Measurements from ENCODE around the gene IZUMO4. TPM values are rescaled to one million over a fixed set of nuclear protein-coding genes. Genes with fewer than 3 reads are reported as not detected.
"Not testable (repeated sequence)": the region's sequence is repeated elsewhere in the genome, so short reads cannot be mapped to it uniquely, and the experiment has no call there.

The IZUMO4 gene
- total and polyA plus RNA-seq, 5 donors from 2014 or later = 0.47 to 16.5 (median 0.78) TPM

DNA sequence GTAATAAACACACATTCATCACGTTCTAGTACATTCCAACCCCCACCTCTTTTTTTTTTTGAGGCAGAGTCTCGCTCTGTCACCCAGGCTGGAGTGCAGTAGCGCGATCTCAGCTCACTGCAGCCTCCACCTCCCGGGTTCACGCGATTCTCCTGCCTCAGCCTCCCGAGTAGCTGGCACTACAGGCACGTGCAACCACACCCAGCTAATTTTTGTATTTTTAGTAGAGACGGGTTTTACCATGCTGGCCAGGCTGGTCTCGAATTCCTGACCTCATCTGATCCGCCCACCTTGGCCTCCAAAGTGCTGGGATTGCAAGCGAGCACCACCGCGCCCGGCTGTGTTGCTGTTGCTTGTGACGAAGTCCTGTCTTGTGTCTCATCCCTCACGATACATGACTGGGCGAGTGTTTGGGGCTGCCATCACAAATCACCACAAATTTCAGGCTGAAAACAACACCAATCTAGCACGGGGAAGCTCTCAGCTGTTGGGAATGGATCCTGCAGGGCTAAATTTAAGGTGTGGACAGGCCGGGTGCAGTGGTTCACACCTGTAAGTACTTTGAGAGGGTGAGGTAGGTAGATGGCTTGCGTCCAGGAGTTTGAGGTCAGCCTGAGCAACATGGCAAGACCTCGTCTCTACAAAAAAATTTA is 16.3 kb upstream of the IZUMO4 start:
- Mint-ChIP-seq H3K27ac (peak overlapping the region; percentile 92 to 99 (median 96)), H3K36me3 (peaks cover 18% of the 10 kb centered on the region), H3K4me3 (peak overlapping the region; percentile 95 to 99 (median 98)), H3K9me3 (peaks cover 0 to 4% (median 0%) of the 10 kb centered on the region in 7 donors), H3K27me3 (peaks cover 8% of the 10 kb centered on the region), H3K4me1 (peaks cover 0 to 62% (median 16%) of the 10 kb centered on the region in 4 donors)
- DNase-seq (no peak), ATAC-seq (ENCODE audit: low read depth in 2 of 2) (no peak)
- Histone ChIP-seq H3K4me3 (ENCODE audit: low read depth, low read length) (peak overlapping the region; percentile 57), H3K36me3 (ENCODE audit: control insufficient read depth, insufficient read depth, low read length) (peaks cover 53% of the 10 kb centered on the region), H3K9me3 (ENCODE audit: control insufficient read depth in 2 of 2, low read length in 2 of 2) (no peaks in the 10 kb centered on the region), H3K4me1 (ENCODE audit: control insufficient read depth, insufficient read depth, low read length, poor library complexity, severe bottlenecking) (peaks cover 54% of the 10 kb centered on the region), H3K27ac (ENCODE audit: insufficient read depth, low read length, poor library complexity, severe bottlenecking) (peak overlapping the region; percentile 97), H3K27me3 (ENCODE audit: control insufficient read depth, insufficient read depth, low read length) (no peaks in the 10 kb centered on the region)

DNA sequence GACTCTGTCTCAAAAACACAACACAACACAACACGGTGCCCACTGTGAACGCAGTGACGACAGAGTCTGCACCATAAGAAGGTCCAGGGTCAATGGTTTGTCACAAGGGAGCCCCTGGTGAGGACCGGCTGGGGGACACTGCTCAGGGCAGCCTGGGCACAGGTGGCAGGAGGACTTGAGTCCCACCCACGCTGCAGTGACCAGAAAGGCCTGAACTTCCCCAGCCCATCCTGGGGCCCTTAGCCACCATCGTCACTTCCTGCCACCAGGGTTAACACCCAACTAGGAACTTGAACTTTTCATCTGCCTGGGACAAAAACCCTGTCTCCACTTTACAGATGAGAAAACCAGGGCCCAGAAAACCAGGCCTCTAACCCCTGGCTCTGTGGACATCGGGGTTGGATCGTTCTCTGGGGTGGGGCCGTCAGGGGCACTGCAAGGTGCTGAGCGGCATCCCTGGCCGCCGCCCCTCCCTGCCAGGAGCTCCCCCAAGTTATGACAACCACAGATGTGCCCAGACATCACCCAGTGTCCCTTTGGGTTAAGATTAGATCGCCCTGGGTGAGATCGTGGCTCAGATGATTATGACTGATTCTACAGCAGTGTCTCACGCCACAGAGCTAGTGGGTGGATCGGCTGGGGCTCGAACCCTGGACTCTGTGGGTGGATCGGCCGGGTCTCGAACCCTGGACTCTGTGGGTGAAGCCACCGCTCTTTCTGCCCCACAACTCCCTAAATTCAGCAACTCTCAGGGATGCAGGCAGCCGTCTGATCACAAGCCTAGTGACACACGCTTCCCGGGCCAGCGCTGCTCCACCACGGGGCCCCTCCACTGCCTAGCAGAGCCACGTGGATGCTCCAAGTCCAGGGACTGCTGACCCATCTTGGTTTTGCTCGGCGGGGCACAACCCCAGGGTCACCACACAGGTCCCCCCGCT is 14.6 kb upstream of the IZUMO4 start:
- peaks cover 3 to 73% (median 24%) of the 10 kb centered on the region in 4 donors for H3K4me1 Mint-ChIP-seq
- ATAC-seq (ENCODE audit: low read depth in 2 of 2) (peak in 1 of 2 donors; percentile 8), DNase-seq (peak; percentile 36 to 79 (median 64))
- peaks cover 14% of the 10 kb centered on the region for H3K27me3 Mint-ChIP-seq
- Histone ChIP-seq H3K4me3 (ENCODE audit: low read depth, low read length) (peak overlapping the region; percentile 93), H3K4me1 (ENCODE audit: control insufficient read depth, insufficient read depth, low read length, poor library complexity, severe bottlenecking) (peaks cover 68% of the 10 kb centered on the region), H3K27me3 (ENCODE audit: control insufficient read depth, insufficient read depth, low read length) (no peaks in the 10 kb centered on the region), H3K27ac (ENCODE audit: insufficient read depth, low read length, poor library complexity, severe bottlenecking) (peak overlapping the region; percentile 97), H3K9me3 (ENCODE audit: control insufficient read depth in 2 of 2, low read length in 2 of 2) (no peaks in the 10 kb centered on the region), H3K36me3 (ENCODE audit: control insufficient read depth, insufficient read depth, low read length) (peaks cover 38% of the 10 kb centered on the region)
- peaks cover 15% of the 10 kb centered on the region for H3K36me3 Mint-ChIP-seq
- H3K9me3 Mint-ChIP-seq = peaks cover 0 to 4% (median 0%) of the 10 kb centered on the region in 7 donors
- peak overlapping the region; percentile 96 to 99 (median 98) for H3K27ac Mint-ChIP-seq
- H3K4me3 Mint-ChIP-seq = peak overlapping the region; percentile 95 to 99 (median 98)

DNA sequence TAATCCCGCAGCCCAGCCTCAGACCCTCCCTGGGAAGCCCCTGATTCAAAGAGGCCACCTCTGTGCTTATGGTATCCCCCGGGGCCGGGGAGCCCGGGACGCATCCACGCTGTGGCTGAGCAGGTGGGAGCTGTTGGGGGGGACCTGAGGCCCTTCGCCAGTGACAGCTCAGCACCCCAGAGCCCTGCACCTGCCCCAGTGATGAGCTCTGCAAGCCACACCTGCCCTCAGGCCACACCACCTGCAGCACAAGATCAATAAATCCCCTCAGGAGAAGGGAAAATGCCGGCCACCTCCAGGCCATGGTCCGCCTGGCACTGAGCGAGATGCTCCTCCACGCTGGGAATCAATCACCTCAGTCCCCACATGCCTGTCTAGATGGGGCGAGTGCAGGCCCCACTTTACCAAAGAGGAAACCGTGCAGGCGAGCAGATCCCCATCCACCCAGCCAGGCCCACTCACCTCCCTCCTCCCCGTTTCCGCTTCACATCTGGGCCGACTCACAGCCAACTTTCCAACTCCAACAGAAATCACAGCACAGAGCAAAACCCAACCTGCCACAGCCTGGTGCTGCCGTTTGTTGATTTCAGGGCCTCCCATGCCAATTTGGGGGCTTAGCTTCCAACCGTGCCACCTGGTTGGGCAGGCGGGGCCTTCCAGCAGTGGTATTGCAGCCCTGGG is 13.4 kb upstream of the IZUMO4 start:
- H3K27me3 ChIP-seq (ENCODE audit: control insufficient read depth, insufficient read depth, low read length) = no peaks in the 10 kb centered on the region
- Mint-ChIP-seq H3K4me1 (peaks cover 10 to 79% (median 35%) of the 10 kb centered on the region in 4 donors), H3K27ac (peak overlapping the region; percentile 96 to 99 (median 98)), H3K4me3 (peak overlapping the region; percentile 95 to 99 (median 98)), H3K9me3 (peaks cover 0 to 4% (median 0%) of the 10 kb centered on the region in 7 donors), H3K27me3 (peaks cover 14% of the 10 kb centered on the region), H3K36me3 (peaks cover 15% of the 10 kb centered on the region)
- H3K4me3 ChIP-seq (ENCODE audit: low read depth, low read length) = peak overlapping the region; percentile 93
- peak overlapping the region; percentile 97 for H3K27ac ChIP-seq (ENCODE audit: insufficient read depth, low read length, poor library complexity, severe bottlenecking)
- DNase-seq (peak; percentile 50 to 87 (median 75)), ATAC-seq (ENCODE audit: low read depth in 2 of 2) (peak; percentile 38 to 49)
- peaks cover 79% of the 10 kb centered on the region for H3K4me1 ChIP-seq (ENCODE audit: control insufficient read depth, insufficient read depth, low read length, poor library complexity, severe bottlenecking)
- H3K36me3 ChIP-seq (ENCODE audit: control insufficient read depth, insufficient read depth, low read length) = peaks cover 26% of the 10 kb centered on the region
- no peaks in the 10 kb centered on the region for H3K9me3 ChIP-seq (ENCODE audit: control insufficient read depth in 2 of 2, low read length in 2 of 2)

DNA sequence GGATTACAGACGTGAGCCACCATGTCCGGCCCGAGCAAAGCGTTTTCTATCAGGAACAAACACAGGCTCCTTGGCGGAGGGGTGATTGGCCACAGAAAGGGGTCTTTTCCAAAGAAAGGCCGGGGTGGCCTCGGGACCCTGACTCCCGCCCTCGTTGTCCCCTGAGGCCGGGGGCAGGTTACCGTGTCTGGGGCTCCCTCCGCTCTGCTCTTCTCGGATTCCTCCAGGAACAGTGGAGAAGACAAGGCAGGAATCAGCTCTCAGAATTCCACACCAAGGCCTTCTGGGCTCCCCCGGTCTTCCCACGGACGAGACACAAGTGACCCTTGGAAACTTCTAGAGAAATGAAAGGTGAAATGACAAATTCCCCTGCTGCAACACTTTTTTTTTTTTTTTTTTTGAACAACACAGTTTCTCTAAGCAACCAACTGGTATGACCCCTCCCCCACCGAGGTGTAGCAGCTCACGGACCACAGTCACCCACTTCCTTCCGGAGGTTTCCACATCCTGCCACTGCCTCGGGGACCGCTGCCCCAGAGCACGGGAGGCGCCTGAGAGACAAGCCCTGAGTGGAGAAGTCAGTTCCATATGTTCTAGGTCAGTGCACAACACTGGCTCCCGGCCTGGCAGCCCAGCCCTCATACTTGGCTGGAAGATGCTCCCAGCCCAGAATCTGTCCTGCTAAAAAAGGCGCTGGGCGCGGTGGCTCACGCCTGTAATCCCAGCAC is 11.6 kb upstream of the IZUMO4 start:
- H3K4me1 ChIP-seq (ENCODE audit: control insufficient read depth, insufficient read depth, low read length, poor library complexity, severe bottlenecking) = peaks cover 85% of the 10 kb centered on the region
- Mint-ChIP-seq H3K9me3 (peaks cover 0 to 2% (median 0%) of the 10 kb centered on the region in 7 donors), H3K27me3 (peaks cover 14% of the 10 kb centered on the region), H3K4me3 (peak overlapping the region; percentile 95 to 99 (median 98)), H3K36me3 (peaks cover 11% of the 10 kb centered on the region), H3K27ac (peak overlapping the region; percentile 96 to 99 (median 98)), H3K4me1 (peaks cover 16 to 79% (median 46%) of the 10 kb centered on the region in 4 donors)
- peaks cover 8% of the 10 kb centered on the region for H3K36me3 ChIP-seq (ENCODE audit: control insufficient read depth, insufficient read depth, low read length)
- ATAC-seq (ENCODE audit: low read depth in 2 of 2) = peak; percentile 84
- no peaks in the 10 kb centered on the region for H3K27me3 ChIP-seq (ENCODE audit: control insufficient read depth, insufficient read depth, low read length)
- H3K4me3 ChIP-seq (ENCODE audit: low read depth, low read length) = peak overlapping the region; percentile 93
- H3K9me3 ChIP-seq (ENCODE audit: control insufficient read depth in 2 of 2, low read length in 2 of 2) = no peaks in the 10 kb centered on the region
- DNase-seq = peak; percentile 91 to 99 (median 97)
- H3K27ac ChIP-seq (ENCODE audit: insufficient read depth, low read length, poor library complexity, severe bottlenecking) = peak overlapping the region; percentile 97

DNA sequence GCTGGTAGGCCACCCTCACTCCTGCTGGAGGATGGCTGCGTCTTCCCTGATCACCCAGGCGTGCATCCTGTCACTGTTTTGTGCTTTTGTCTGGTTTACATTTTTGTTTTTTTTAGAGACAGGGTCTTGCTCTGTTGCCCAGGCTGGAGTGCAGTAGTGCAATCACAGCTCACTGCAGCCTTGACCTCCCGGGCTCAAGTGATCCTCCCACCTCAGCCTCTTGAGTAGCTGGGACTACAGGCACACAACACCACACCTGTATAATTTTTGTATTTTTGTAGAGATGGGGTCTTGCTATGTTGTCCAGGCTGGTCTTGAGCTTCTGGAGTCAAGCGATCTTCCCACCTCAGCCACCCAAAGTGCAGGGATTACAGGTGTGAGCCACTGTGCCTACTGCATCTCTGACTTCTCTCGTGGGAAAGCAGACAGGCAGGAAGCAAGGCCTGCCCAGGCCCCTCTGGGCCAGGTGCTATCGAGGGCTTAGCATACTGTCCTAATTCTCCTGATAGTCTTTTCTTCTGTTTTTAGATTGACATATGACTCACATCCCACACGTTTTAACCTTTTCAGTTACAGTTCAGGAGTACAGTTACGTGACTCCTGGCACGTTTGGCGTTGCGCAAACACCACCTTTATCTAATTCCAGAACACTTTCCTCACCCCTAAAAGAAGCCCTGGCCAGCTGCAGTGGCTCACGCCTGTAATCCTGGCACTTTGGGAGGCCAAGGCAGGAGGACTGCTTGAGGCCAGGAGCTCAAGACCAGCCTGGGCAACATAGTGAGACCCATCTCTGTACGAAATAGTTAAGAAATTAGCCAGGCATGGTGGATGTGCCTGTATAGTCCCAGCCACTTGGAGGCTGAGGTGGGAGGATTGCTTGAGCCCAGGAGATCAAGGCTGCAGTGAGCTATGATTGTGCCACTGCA is 9.8 kb upstream of the IZUMO4 start:
- not testable (repeated sequence) for H3K9me3 ChIP-seq (ENCODE audit: control insufficient read depth in 2 of 2, low read length in 2 of 2); H3K9me3 Mint-ChIP-seq; H3K27me3 ChIP-seq (ENCODE audit: control insufficient read depth, insufficient read depth, low read length); H3K36me3 Mint-ChIP-seq; H3K36me3 ChIP-seq (ENCODE audit: control insufficient read depth, insufficient read depth, low read length)
- Mint-ChIP-seq H3K4me3 (peak overlapping the region; percentile 80 to 95 (median 82)), H3K27ac (peak overlapping the region; percentile 94 to 99 (median 96)), H3K27me3 (peaks cover 14% of the 10 kb centered on the region), H3K4me1 (peaks cover 16 to 76% (median 46%) of the 10 kb centered on the region in 4 donors)
- Histone ChIP-seq H3K4me3 (ENCODE audit: low read depth, low read length) (peak overlapping the region; percentile 27), H3K4me1 (ENCODE audit: control insufficient read depth, insufficient read depth, low read length, poor library complexity, severe bottlenecking) (peaks cover 81% of the 10 kb centered on the region), H3K27ac (ENCODE audit: insufficient read depth, low read length, poor library complexity, severe bottlenecking) (peak overlapping the region; percentile 97)
- DNase-seq (peak in 1 of 3 donors; percentile 55), ATAC-seq (ENCODE audit: low read depth in 2 of 2) (peak in 1 of 2 donors; percentile 11)

DNA sequence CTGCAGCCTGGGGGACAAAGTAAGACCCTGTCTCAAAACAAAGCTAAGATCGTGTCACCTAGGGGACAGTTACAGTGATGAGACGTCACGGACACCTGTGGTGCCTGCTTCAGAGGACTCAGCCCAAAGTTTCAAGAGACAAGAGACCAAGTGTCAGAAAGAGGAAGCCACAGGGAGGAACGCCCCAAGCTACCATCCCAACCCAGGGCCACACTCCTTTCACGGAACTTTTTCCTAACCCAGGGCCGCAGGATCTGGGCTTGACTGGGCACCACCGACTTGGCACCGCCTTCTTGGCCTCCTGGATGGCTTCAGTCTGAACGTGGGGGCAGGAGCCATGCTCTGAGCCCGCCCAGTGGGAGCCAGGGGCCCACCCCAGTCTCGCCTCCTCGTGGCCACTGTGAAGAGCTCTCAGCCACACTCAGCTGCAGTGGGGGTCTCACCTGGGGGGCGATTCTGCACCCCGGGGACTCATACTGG is 9.1 kb upstream of the IZUMO4 start:
- Mint-ChIP-seq H3K27ac (peak overlapping the region; percentile 94 to 99 (median 96)), H3K4me3 (peak overlapping the region; percentile 80 to 95 (median 82)), H3K4me1 (peaks cover 16 to 75% (median 46%) of the 10 kb centered on the region in 4 donors), H3K27me3 (peaks cover 14% of the 10 kb centered on the region), H3K9me3 (peaks cover 0 to 2% (median 0%) of the 10 kb centered on the region in 7 donors), H3K36me3 (peaks cover 4% of the 10 kb centered on the region)
- Histone ChIP-seq H3K27ac (ENCODE audit: insufficient read depth, low read length, poor library complexity, severe bottlenecking) (peak overlapping the region; percentile 97), H3K27me3 (ENCODE audit: control insufficient read depth, insufficient read depth, low read length) (no peaks in the 10 kb centered on the region), H3K36me3 (ENCODE audit: control insufficient read depth, insufficient read depth, low read length) (no peaks in the 10 kb centered on the region), H3K4me1 (ENCODE audit: control insufficient read depth, insufficient read depth, low read length, poor library complexity, severe bottlenecking) (peaks cover 79% of the 10 kb centered on the region), H3K4me3 (ENCODE audit: low read depth, low read length) (peak overlapping the region; percentile 27), H3K9me3 (ENCODE audit: control insufficient read depth in 2 of 2, low read length in 2 of 2) (no peaks in the 10 kb centered on the region)
- no peak for ATAC-seq (ENCODE audit: low read depth in 2 of 2)
- peak in 2 of 3 donors; percentile 46 to 71 for DNase-seq
